GM19193 (cell line): ENCODE measurements around the gene KIF25.

Experiments used
- POLR2A ChIP-seq: IDR thresholded peaks from 4 replicates; pipeline ENCODE4 v1.6.1; 2011; ENCODE audit not compliant: insufficient read depth, insufficient read length; ENCODE audit errors: extremely low read depth

Gene KIF25

GRCh38 chr6:167996424-167997199, 859 bp upstream of the KIF25 start:
- TF ChIP-seq POLR2A, result no peak

- no peak for TF ChIP-seq POLR2A
These were observed 744 bp downstream of the KIF25 start for GRCh38 chr6:167998215-167998614.

- no peak for TF ChIP-seq POLR2A
These were observed 2.9 kb downstream of the KIF25 start for GRCh38 chr6:168000198-168001028.

GRCh38 chr6:168001029-168001332, 3.5 kb downstream of the KIF25 start:
- TF ChIP-seq POLR2A, result no peak

GRCh38 chr6:168002804-168003203, 5.3 kb downstream of the KIF25 start:
- no peak for TF ChIP-seq POLR2A

GRCh38 chr6:168004023-168004422, 6.6 kb downstream of the KIF25 start:
- no peak for TF ChIP-seq POLR2A

GRCh38 chr6:168004945-168005344, 7.5 kb downstream of the KIF25 start:
- TF ChIP-seq POLR2A, result no peak

GRCh38 chr6:168005796-168006195, 8.3 kb downstream of the KIF25 start:
- no peak for TF ChIP-seq POLR2A

GRCh38 chr6:168007592-168008338, 10.3 kb downstream of the KIF25 start:
- no peak for TF ChIP-seq POLR2A

- TF ChIP-seq POLR2A, result no peak
These were observed 11.9 kb downstream of the KIF25 start for GRCh38 chr6:168009331-168009730.

- TF ChIP-seq POLR2A, result no peak
These were observed 13.8 kb downstream of the KIF25 start for GRCh38 chr6:168011291-168011690.

- TF ChIP-seq POLR2A, result no peak
These were observed 15.2 kb downstream of the KIF25 start for GRCh38 chr6:168012431-168013249.

- TF ChIP-seq POLR2A, result no peak
These were observed 15.9 kb downstream of the KIF25 start for GRCh38 chr6:168013250-168013915.

- no peak for TF ChIP-seq POLR2A
These were observed 17.0 kb downstream of the KIF25 start for GRCh38 chr6:168014428-168014827.
